Measurements from ENCODE around the gene BOD1L1.

Gene BOD1L1

GRCh38 chr4:13522282-13523104 is 105.0 kb downstream of the BOD1L1 start:
- DNase-seq: no peak

DNA sequence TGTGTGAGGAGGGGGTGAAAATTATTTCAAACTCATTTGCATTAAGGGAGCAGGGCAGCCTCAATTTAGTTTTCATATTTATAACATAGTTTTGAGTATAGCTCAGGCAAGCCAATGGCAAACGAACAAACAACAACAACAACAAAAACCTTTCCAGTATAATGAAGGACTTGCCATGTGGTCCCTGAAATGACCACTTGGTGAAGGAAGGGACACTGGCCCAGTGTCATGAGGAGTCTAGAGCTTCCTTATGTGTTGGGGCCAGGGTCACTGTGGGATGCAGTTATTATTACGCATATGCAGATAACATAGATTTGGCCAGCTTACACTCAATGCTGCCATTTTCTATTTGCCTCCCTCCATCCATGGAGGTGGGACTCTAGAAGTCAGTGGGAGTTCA is 106.5 kb downstream of the BOD1L1 start:
- no peak for DNase-seq
